Measurements from ENCODE around the gene RSPH6A.

DNA sequence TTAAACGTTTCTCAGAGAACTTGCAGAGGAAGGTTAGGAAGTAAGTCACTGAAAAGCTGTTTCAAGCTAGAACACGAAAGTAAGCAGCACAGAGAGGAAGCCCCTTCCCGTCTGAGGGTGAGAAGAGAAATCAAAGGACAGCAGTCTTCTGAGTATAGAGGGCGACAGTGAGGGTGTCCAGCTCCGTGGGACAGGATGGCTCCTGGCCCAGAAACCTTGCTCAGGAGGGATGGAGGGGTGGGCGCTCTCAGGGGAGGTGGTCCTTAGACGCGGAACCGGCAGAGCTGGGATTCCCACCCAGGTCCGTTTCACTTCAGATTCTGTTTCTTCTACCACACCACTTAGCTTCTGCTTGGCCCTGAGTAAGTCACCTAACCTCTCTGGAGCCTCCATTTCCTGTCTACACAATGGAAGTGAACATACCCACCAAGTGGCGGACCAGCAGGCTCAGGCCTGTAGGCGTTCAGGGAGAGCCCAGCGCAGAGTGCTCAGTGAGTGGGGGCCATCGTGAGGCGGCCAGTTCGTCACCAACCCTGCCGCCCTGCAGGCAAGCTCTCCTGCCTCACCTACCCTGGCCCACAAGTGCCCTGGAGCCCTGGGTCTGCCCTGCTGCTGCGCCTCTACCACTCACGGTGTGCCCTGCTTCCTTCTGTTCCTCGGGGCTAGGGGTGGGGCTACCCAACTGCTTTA lies 5.5 kb upstream of the RSPH6A start:
- TF ChIP-seq, protein P1, sequence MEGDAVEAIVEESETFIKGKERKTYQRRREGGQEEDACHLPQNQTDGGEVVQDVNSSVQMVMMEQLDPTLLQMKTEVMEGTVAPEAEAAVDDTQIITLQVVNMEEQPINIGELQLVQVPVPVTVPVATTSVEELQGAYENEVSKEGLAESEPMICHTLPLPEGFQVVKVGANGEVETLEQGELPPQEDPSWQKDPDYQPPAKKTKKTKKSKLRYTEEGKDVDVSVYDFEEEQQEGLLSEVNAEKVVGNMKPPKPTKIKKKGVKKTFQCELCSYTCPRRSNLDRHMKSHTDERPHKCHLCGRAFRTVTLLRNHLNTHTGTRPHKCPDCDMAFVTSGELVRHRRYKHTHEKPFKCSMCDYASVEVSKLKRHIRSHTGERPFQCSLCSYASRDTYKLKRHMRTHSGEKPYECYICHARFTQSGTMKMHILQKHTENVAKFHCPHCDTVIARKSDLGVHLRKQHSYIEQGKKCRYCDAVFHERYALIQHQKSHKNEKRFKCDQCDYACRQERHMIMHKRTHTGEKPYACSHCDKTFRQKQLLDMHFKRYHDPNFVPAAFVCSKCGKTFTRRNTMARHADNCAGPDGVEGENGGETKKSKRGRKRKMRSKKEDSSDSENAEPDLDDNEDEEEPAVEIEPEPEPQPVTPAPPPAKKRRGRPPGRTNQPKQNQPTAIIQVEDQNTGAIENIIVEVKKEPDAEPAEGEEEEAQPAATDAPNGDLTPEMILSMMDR (IDR thresholded peaks at IDR 0.05; ENCODE audit: insufficient read depth, low read length, poor library complexity, severe bottlenecking): no peak
- TF ChIP-seq EZH2phosphoT487 (conservative IDR thresholded peaks at IDR 0.05; ENCODE audit: low read length): no peak
